ENCODE data around the gene SEC16A. TPM values are rescaled to one million over a fixed set of nuclear protein-coding genes. Genes with fewer than 3 reads are reported as not detected.
"Not testable (repeated sequence)": the region's sequence is repeated elsewhere in the genome, so short reads cannot be mapped to it uniquely, and the experiment has no call there.

The SEC16A gene
- total RNA-seq, 1 donor from 2014 or later = 85.0 TPM

DNA sequence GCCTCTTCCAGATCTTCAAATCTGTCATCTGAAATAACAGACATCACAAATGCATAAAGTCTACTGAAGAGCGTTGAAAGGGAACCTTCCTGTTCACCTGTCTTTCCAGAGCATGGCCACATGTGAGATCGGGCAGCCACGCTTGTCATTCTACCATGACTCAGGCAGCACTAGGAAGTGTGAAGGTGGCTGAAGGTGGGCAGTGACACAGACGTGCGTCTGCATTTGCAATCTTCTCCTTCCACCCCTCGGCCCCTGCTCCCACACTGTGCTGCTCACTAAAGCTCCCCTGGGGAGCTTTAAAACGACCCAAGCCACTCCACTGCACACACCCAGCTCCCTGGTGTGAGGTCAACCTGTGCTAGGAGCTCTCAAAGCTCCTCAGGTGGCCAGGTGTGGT lies 74.9 kb downstream of the SEC16A start:
- H3K4me3 Mint-ChIP-seq (ENCODE audit: unreplicated experiment) = no peak overlapping the region
- peaks cover 30% of the 10 kb centered on the region for H3K4me1 Mint-ChIP-seq (ENCODE audit: unreplicated experiment)
- H3K36me3 Mint-ChIP-seq (ENCODE audit: unreplicated experiment) = peaks cover 35% of the 10 kb centered on the region
- peak overlapping the region; percentile 34 for H3K27ac Mint-ChIP-seq (ENCODE audit: unreplicated experiment)
- TF ChIP-seq, protein P1, sequence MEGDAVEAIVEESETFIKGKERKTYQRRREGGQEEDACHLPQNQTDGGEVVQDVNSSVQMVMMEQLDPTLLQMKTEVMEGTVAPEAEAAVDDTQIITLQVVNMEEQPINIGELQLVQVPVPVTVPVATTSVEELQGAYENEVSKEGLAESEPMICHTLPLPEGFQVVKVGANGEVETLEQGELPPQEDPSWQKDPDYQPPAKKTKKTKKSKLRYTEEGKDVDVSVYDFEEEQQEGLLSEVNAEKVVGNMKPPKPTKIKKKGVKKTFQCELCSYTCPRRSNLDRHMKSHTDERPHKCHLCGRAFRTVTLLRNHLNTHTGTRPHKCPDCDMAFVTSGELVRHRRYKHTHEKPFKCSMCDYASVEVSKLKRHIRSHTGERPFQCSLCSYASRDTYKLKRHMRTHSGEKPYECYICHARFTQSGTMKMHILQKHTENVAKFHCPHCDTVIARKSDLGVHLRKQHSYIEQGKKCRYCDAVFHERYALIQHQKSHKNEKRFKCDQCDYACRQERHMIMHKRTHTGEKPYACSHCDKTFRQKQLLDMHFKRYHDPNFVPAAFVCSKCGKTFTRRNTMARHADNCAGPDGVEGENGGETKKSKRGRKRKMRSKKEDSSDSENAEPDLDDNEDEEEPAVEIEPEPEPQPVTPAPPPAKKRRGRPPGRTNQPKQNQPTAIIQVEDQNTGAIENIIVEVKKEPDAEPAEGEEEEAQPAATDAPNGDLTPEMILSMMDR (IDR thresholded peaks at IDR 0.05) = no peak
- H3K27me3 Mint-ChIP-seq (ENCODE audit: unreplicated experiment) = no peaks in the 10 kb centered on the region
- H3K9me3 Mint-ChIP-seq (ENCODE audit: unreplicated experiment) = no peaks in the 10 kb centered on the region
- no peak for DNase-seq (ENCODE audit: extremely low spot score, unreplicated experiment)

DNA sequence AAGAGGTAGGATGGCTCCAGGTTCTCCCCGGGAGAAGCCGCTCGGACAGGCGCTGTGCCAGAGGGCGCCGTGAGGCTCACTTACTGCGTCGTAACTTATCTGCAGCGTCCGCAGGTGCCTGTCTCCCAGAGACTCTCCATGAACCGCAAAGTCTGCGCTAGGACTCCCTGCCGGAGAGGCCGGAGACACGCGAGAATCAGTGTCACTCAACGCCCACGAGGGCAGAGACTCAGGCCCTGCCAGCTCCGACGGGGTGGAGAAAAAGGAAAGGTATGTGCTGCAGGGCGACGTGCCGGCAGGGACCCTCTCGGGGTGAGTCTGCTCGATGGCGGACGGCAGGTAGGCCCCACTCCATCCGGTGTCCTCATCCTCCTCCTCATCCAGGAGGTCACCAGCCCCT lies 75.8 kb downstream of the SEC16A start:
- not testable (repeated sequence) for DNase-seq (ENCODE audit: extremely low spot score, unreplicated experiment); H3K9me3 Mint-ChIP-seq (ENCODE audit: unreplicated experiment); H3K27ac Mint-ChIP-seq (ENCODE audit: unreplicated experiment); H3K4me3 Mint-ChIP-seq (ENCODE audit: unreplicated experiment); H3K27me3 Mint-ChIP-seq (ENCODE audit: unreplicated experiment)
- Mint-ChIP-seq H3K36me3 (ENCODE audit: unreplicated experiment) (peaks cover 33% of the 10 kb centered on the region), H3K4me1 (ENCODE audit: unreplicated experiment) (peaks cover 27% of the 10 kb centered on the region)

DNA sequence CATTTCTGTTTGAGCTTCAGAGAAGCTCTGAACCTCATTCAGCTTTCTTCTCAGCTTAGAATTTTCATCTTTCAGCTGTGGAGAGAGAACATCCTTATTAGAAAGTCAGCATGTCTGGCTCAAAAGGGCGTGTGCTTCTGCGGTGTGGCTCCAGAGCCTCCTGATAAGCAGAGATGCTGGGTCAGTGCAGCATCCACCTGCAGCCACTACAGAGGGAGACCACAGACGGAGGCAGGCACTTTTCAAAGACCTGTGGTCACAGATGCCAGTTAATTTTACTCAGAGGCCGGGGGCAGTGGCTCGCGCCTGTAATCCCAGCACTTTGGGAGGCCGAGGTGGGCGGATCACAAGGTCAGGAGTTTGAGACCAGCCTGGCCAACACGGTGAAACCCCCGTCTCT lies 76.9 kb downstream of the SEC16A start:
- H3K27me3 Mint-ChIP-seq (ENCODE audit: unreplicated experiment); DNase-seq (ENCODE audit: extremely low spot score, unreplicated experiment); H3K4me3 Mint-ChIP-seq (ENCODE audit: unreplicated experiment); H3K27ac Mint-ChIP-seq (ENCODE audit: unreplicated experiment); H3K9me3 Mint-ChIP-seq (ENCODE audit: unreplicated experiment): not testable (repeated sequence)
- H3K36me3 Mint-ChIP-seq (ENCODE audit: unreplicated experiment) = peaks cover 33% of the 10 kb centered on the region
- H3K4me1 Mint-ChIP-seq (ENCODE audit: unreplicated experiment) = peaks cover 15% of the 10 kb centered on the region

DNA sequence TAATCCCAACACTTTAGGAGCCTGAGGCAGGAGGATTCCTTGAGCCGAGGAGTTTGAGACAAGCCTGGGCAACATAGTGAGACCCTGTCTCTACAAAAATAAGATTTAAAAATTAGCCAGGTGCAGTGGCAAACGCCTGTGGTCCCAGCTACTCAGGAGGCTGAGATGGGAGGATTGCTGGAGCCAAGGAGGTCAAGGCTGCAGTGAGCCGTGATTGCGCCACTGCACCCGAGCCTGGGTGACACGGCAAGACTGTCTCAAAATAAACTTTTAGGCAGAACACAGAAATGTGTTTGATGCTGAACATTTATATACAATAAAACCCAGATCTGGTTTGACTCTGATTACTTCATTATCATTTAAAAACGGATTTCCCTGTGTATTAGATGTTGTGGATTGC lies 77.4 kb downstream of the SEC16A start:
- no peak overlapping the region for H3K27ac Mint-ChIP-seq (ENCODE audit: unreplicated experiment)
- H3K27me3 Mint-ChIP-seq (ENCODE audit: unreplicated experiment) = no peaks in the 10 kb centered on the region
- no peak for DNase-seq (ENCODE audit: extremely low spot score, unreplicated experiment)
- H3K4me1 Mint-ChIP-seq (ENCODE audit: unreplicated experiment) = peaks cover 17% of the 10 kb centered on the region
- H3K4me3 Mint-ChIP-seq (ENCODE audit: unreplicated experiment) = no peak overlapping the region
- H3K9me3 Mint-ChIP-seq (ENCODE audit: unreplicated experiment) = no peaks in the 10 kb centered on the region
- H3K36me3 Mint-ChIP-seq (ENCODE audit: unreplicated experiment) = peaks cover 33% of the 10 kb centered on the region
- TF ChIP-seq, protein P1 (IDR thresholded peaks at IDR 0.05) = no peak

DNA sequence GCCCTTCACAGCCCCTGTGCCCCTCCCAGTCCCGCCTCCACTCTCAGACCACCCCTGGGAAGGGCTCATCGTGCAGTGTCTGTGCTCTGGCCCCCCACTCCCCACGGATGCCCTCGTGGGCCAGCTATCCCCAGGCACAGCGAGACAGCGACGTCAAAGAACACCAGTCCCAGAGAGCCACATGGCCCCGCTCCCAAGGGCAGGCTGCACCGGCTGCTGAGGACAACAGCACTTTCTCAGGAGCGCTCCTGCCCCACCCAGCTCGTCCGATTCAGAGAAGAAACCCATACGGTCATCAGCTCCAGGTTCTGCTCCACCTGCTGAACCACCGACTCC lies 78.1 kb downstream of the SEC16A start:
- peaks cover 15% of the 10 kb centered on the region for H3K4me1 Mint-ChIP-seq (ENCODE audit: unreplicated experiment)
- no peak overlapping the region for H3K27ac Mint-ChIP-seq (ENCODE audit: unreplicated experiment)
- no peak overlapping the region for H3K4me3 Mint-ChIP-seq (ENCODE audit: unreplicated experiment)
- DNase-seq (ENCODE audit: extremely low spot score, unreplicated experiment) = no peak
- H3K36me3 Mint-ChIP-seq (ENCODE audit: unreplicated experiment) = peaks cover 33% of the 10 kb centered on the region
- H3K9me3 Mint-ChIP-seq (ENCODE audit: unreplicated experiment) = no peaks in the 10 kb centered on the region
- H3K27me3 Mint-ChIP-seq (ENCODE audit: unreplicated experiment) = no peaks in the 10 kb centered on the region
- TF ChIP-seq, protein P1 (IDR thresholded peaks at IDR 0.05) = no peak

DNA sequence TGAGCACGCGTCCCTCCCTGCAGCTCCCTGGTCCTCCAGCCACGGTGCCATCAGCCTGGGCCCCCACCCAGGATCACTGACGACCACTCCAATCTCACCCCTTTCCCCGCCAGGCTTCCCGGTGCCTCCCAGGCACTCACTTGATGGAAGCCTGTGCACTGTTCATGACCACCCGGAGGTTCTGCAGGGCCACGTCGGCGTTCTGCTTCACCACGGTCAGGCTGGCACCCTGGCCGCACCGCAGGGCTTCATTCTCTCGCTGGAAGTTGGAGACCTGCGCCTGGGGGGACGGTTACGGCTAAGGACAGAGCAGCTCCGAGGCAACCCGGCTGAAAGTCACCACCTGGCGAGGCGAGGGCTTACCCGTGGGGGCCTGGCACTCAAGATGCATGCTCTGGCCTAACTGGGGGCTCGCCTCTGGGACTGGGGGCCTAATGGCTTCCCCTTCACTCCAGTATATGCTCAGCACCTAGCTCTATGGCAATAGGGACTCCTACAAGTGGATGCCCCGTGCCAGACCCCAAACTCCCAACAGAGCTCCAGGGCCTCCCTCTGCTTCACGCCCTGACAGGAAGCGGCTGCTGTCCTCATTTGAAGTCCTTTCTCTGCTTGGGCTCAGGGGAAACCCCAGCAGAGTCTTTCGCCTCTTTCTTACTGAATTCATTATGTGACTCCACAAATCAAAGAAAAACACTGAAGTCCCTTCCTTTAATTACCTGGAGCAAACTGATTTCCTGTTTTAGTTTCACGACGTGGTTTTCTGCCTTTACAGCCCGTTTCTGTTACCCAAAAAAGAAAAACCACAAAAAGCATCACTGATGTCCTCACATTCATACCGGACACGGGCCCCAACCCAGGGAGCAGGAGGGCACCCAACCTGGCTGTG lies 78.7 kb downstream of the SEC16A start:
- no peak for DNase-seq (ENCODE audit: extremely low spot score, unreplicated experiment)
- no peaks in the 10 kb centered on the region for H3K27me3 Mint-ChIP-seq (ENCODE audit: unreplicated experiment)
- TF ChIP-seq, protein P1 (IDR thresholded peaks at IDR 0.05) = no peak
- H3K36me3 Mint-ChIP-seq (ENCODE audit: unreplicated experiment) = peaks cover 33% of the 10 kb centered on the region
- H3K4me1 Mint-ChIP-seq (ENCODE audit: unreplicated experiment) = peaks cover 11% of the 10 kb centered on the region
- no peaks in the 10 kb centered on the region for H3K9me3 Mint-ChIP-seq (ENCODE audit: unreplicated experiment)
- no peak overlapping the region for H3K4me3 Mint-ChIP-seq (ENCODE audit: unreplicated experiment)
- H3K27ac Mint-ChIP-seq (ENCODE audit: unreplicated experiment) = no peak overlapping the region
